HFF-Myc (cell line): ENCODE measurements around the gene AGAP1.

Experiments used
- DNase-seq: peaks from one replicate; pipeline ENCODE4 v3.0.0-alpha.2; 2011; ENCODE audit warnings: low read depth; ENCODE audit errors: extremely low read depth
- H3K4me3 ChIP-seq: replicated peaks from 2 replicates; pipeline ENCODE4 v1.5.1; 2011; ENCODE audit warnings: low read depth, mild to moderate bottlenecking, control low read depth, low read length
- CTCF ChIP-seq: IDR thresholded peaks from 2 replicates; pipeline ENCODE4 v1.5.1; 2012; ENCODE audit warnings: mild to moderate bottlenecking, low read depth, low read length, control low read depth; ENCODE audit errors: missing control alignments

AGAP1 gene

GRCh38 chr2:235954888-235955480 is 461.1 kb downstream of the AGAP1 start:
- no peak for TF ChIP-seq CTCF
- H3K4me3 ChIP-seq, result no peak overlapping the region
- no peak for DNase-seq

- no peak for DNase-seq
- H3K4me3 ChIP-seq, result no peak overlapping the region
- TF ChIP-seq CTCF, result no peak
These were observed 461.8 kb downstream of the AGAP1 start for GRCh38 chr2:235955664-235956063.

- DNase-seq, result no peak
- no peak overlapping the region for H3K4me3 ChIP-seq
- no peak for TF ChIP-seq CTCF
These were observed 462.6 kb downstream of the AGAP1 start for GRCh38 chr2:235956281-235956970.

GRCh38 chr2:235957251-235957650 is 463.4 kb downstream of the AGAP1 start:
- no peak for TF ChIP-seq CTCF
- no peak for DNase-seq
- no peak overlapping the region for H3K4me3 ChIP-seq

GRCh38 chr2:235958221-235958930 is 464.5 kb downstream of the AGAP1 start:
- no peak for DNase-seq
- no peak for TF ChIP-seq CTCF
- H3K4me3 ChIP-seq, result no peak overlapping the region

- H3K4me3 ChIP-seq, result no peak overlapping the region
- TF ChIP-seq CTCF, result no peak
- DNase-seq, result no peak
These were observed 465.1 kb downstream of the AGAP1 start for GRCh38 chr2:235958931-235959410.
